Muscle of arm (tissue), 12 donors: Measurements from ENCODE around the gene CLCN6. TPM values are rescaled to one million over a fixed set of nuclear protein-coding genes. Genes with fewer than 3 reads are reported as not detected.

Experiments used
- DNase-seq: peaks from one replicate; pipeline ENCODE4 v3.0.0-alpha.2; 2013
- polyA plus RNA-seq, 12 donors: library from polyadenylated mRNA; unstranded; fragments of 120-200 nt; gene quantifications; one replicate each; pipeline ENCODE4 v1.2.1, GENCODE V29; 2013; ENCODE audit not compliant: insufficient read length in 12 of 12

CLCN6 gene
- polyA plus RNA-seq, 12 donors, result 9.9 to 18.1 (median 14.6) TPM; not detected in 1

DNA sequence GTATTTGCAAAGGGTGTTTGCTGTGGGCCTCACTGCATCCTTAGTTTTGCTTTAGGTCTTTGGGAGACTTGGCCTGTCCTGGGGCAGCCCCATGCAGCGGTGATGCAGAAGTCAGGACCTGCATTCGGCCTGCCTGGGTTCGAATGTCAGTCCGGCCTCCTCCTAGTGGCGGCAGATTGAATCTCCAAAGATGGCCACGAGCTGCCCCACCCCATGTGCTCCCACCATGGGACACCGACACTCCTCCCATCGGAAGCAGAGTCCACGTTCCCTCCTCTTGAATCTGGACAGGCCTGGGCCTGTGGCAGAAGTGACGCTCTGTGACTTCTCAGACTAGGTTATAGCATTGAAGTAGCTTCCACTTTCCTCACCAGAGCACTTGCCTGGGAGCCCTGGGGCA, 69.1 kb downstream of the CLCN6 start:
- no peak for DNase-seq

DNA sequence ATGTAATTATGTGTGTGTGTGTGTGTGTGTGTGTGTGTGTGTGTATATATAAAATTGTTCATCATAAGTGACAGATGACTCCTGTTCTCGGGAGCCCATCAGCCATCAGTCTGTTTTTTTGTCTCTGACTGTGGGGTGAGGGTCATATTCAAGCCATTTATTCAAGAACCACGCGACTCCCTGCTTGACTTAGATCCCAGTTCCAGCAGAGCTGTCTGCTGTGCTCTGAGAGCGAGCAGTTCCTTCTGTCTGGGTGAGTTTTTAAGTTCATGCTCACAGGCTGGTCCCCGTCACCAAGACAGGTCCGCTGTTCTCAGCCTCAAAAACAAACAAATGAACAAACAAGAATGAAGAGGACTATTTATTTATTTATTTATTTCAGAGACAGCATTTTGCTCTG, 71.1 kb downstream of the CLCN6 start:
- no peak for DNase-seq

DNA sequence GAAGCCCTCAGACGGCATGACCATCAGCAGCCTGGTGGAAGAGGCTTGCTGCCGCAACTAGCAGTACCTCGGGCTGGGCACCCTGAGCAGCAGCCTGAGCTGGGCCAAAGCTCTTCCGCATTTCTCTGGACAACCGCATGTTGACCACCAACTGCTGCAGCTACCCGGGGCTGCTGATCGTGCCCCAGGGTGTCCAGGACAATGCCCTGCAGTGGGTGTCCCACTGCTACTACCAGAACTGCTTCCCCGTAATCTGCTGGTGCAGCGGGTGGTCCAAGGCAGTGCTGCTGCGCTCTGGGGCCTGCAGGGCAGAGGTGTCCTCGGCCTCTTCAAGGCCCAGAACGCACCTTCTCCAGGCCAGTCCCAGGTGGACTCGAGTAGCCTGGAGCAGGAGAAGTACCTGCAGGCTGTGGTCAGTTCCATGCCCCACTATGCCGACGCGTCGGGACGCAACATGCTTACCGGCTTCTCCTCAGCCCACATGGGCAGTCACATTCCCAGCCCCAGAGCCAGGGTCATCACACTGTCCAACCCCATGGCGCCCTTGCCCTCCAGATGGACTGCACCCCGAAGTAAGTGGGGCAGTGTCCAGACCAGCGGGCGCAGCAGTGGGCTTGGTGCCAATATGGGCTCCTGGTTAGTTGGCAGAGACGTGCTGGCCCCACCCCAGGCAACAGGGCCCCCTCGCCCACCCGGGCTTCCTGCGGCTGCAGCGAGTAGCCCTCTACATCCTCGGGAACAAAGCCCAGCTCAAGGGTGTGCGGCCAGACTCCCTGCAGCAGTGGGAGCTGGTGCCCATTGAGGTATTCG, 72.3 kb downstream of the CLCN6 start:
- DNase-seq, result no peak

DNA sequence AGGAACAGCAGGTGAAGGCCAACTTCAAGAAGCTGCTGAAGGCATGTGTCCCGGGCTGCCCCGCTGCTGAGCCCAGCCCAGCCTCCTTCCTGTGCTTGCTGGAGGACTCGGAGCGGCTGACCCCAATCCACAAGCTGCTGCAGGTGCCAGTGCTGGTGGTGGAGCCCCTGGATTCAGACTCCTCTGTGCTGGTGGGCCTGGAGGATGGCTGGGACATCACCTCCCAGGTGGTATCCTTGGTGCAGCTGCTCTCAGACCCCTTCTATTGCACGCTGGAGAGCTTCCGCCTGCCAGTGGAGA, 72.8 kb downstream of the CLCN6 start:
- DNase-seq, result no peak

DNA sequence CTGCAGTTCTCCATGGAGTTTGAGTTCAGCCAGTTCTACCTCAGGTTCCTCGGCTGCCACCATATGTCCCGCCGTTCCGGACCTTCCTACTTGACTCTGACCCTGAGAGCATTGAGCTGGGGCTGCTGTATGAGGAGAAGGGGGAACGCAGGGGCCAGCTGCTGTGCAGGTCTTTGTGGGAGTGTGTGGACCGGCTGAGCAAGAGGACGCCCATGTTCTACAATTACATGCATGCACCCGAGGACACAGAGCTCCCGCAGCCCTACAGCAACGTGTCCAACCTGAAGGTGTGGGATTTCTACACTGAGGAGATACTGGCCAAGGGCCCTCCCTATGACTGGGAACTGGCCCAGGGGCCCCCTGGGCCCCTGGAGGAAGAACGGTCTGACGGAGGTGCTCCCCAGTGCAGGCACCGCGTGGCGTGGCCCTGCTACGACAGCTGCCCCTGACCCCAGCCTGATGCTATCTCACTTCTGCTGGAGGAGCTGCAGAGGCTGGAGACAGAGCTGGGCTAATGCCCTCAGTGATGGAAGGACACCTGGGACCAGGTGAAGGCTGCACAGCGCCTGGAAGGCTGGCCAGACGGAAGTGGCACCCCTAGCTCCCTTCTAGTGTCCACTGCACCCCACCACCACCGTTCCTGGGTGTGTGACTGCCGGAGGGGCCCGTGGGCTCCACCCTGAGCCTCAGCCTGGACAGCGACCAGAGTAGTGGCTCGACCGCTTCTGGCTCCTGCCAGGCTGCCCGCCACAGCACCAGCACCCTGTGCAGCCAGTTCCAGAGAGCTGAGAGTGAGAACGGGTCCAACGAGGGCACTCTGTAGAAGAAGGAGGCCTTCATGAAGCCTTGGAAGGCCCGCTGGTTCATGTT, 73.6 kb downstream of the CLCN6 start:
- DNase-seq, result no peak

DNA sequence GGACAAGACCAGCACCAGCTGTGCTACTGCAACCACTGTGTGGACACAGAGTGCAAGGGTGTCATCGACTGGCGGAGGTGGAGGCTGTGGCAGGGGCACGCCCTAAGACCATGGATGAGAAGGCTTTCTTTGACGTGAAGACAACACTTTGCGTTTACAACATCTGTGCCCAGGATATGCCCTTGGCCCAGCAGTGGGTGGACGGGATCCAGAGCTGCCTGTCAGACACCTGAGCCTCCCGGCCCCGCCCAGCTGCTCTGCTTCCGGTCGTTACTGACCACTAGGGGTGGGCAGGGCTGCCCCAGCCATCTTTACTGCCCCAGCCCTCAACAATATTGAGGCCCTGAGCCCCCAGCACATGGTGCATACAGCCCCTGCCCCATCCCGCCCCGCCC, 74.2 kb downstream of the CLCN6 start:
- no peak for DNase-seq

DNA sequence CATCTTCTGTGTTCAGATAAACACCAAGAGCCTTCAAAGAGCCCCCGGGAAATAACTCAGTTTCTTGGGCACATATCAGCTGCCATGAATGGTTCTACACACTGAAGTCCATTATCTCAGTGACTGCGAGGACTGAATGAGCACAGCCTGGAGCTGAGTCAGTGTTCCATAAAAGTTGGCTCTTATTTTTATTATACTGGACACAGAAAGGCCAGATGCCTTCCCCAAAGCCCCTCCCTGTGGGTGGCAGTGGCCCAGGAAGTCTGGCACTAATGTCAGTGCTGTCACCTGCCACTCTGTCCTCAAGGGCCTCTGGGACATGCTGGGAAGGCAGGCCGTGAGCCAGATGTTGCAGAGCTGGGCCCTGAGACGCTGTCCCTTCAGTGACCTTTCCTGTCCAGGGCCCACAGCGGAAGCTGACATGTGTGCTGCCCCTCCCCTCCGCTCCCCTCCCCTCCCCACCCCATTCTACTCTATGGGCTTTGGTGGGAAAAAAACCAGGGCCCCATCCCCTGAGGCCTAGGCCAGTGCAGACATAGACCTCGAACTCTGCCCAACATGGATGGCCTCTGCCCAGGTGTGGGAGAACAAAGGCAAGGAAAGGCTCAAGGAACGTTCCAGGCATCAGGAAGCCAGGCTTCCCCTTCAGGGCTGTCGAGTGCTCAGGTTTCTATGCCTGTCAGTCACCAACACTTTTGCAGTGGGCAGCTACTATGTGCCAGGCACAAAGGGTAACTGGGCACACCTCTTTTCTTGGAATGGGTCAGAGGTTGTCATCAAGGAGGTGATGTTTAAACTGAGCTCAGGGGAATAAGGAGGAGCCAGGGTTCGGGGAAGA, 75.1 kb downstream of the CLCN6 start:
- DNase-seq, result peak; percentile 71

DNA sequence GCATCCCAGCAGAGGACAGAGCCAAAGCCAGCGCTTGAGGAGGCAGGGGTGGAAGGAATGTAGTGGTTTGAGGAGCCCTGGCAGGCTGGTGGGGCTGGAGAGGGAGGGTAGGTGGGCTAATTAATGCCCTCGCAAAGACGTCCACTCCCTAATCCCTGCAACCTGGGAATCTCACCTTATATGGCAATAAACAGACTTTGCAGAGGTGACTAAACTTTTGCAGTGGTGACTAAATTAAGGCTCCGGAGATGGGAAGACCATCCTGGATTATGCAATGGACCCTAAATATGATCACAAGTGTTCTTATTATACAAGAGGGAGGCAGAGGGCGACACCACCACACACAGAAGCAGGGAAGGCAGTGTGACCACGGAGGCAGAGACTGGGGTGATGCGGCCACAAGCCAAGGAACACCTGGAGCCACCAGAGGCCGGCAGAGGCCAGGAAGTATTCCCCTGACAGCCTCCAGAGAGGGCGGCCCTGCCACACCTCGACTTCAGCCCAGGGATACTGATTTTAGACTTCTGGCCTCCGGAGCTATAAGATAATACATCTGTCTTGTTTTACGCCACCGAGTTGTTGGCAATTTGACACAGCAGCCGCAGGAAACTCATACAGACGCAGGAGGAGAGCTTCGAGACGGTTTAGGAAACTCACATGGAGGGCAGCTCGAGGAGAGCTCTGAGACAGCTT, 75.9 kb downstream of the CLCN6 start:
- no peak for DNase-seq

DNA sequence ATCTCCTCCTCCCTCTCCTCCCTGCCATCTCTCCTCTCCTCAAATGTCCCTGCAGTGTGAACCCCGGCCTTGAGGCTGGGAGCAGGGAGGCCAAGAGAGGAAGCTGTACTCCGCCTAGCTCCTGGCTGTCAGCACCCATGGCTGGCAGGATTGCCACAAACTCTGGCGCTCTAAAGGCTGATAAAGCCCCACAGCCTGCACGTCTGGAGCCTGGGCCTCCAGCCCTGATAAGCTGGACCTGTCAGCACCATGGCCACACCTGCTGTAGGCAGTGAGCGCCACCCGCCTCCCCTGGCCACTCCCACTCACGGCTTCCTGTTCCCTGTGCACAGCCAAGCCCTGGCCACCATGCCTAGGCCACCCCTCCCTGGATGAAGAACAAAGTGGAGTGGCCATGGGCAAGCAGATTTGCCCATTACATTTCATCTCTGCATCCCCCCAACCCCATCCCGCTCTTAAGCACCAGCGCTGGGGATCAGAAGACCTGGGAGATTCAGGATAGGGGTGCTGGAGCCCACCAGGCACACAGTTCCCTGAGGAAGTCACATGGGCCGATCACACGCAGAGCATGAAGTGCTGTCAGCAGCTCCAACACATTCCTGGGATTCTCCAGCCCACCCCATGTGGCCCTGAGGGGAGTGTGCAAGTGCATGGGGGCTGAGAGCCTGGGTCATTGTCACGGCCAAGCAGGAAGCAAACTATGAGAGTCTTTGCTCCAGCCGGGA, 77.0 kb downstream of the CLCN6 start:
- no peak for DNase-seq

DNA sequence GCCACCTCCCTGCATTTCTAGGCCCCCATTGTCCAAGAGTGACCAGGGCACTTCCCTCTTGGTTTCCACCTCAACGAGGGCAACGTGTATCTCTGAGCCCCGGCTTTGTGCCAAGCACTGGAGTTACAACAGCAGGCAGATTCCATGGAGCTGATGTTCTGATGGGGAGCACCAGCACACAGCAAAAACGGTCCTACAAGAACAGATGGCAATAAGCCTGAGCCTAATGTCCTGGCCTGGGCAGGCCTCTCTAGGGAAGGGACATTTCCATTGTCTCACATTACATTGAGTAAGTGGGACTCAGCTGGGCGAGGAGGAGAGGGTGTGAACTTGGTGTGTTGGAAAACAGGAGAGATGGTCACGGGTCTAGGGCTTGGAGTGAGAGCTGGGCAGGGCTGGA, 79.9 kb downstream of the CLCN6 start:
- no peak for DNase-seq

DNA sequence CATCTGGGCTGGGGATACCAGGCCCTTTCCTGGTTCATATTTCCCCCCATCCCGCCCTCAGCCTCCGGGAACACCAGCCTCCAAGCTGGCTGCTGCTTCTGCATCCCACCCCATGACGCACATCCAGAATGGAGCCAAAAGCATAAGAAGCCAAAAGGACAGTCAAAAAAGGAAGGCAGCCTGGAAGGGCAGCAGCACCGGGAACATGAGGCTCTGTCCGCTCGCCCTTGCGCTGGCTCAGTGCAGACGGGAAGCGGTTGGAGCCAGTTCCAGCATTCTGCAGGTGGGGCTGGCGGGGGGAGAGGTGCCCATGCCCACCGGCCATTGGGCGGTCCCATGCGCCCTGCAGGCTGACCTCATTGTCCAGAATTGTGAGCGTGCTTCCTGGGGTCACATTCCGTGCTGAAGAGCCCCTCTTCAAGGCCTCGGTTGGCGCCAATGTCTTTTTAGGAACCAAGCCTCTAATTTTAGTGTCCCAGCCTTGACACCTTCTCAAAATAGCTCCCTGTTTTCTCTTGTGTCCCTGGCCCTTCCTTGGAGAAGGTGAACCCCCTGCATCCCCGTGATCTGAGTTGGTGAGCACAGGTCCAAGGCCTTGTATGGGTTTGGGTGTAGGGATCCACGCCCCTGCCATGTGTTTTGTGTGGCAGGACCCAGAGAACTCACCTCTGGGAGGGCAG, 81.1 kb downstream of the CLCN6 start:
- peak; percentile 65 for DNase-seq

DNA sequence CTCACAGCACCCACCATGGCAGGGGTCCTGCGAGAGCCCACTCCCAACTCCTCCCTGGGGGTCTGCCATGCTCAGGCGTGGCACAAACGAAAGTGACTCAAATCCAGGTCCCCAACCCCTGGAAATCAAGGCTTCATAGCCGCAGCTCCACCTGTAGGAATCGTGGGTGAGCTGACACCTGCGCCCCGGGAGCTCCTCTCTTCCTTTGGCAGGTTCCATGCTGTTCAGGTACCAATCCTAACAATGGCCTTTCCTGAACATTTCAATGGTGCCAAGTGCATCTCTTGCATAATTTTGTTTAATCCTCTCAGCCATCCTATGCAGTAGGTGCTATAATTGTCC, 81.6 kb downstream of the CLCN6 start:
- no peak for DNase-seq

DNA sequence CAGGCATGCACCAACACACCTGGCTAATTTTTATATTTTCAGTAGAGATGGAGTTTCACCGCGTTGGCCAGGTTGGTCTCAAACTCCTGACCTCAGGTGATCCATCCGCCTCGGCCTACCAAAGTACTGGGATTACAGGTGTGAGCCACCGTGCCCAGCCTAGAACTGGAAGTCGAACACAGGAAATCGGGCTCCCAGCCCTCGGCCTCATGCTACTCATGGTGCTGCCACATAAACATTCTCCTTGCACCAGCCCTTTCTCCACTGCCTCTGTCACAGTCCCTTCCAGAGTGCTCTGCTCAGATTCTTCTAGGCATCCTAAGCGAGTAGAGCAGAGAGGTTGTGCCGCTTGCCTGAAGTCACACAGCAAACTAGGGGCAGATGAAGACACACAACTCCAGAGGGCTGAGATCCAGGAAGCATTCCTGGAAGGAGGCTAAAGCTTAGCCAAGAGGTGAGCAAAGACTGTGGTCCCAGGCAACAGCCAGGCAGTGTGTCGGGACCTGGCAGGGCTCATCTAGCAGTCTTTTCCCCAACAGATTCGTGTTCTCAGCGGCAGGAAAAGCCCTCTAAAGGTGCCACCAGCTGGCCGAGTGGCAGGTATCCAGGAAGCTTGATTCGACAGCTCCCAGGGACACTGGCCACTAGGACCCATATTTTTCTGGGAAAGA, 82.3 kb downstream of the CLCN6 start:
- DNase-seq, result no peak

DNA sequence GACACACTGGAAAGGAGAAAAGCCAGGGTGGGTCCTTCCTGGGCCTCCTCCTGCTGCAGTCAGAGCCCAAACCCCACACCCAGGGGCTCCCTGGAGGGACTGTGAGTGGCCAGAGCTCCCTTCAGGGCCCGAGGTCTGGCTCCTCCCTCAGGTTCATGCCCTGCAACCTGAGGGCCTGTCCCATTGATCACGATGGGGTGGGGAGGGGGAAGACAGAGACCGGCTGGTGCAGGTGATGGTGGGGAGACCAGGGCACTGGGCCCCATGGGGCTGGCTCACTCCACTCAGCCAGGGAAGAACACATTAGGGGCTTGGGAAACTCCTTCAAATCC, 82.9 kb downstream of the CLCN6 start:
- no peak for DNase-seq

DNA sequence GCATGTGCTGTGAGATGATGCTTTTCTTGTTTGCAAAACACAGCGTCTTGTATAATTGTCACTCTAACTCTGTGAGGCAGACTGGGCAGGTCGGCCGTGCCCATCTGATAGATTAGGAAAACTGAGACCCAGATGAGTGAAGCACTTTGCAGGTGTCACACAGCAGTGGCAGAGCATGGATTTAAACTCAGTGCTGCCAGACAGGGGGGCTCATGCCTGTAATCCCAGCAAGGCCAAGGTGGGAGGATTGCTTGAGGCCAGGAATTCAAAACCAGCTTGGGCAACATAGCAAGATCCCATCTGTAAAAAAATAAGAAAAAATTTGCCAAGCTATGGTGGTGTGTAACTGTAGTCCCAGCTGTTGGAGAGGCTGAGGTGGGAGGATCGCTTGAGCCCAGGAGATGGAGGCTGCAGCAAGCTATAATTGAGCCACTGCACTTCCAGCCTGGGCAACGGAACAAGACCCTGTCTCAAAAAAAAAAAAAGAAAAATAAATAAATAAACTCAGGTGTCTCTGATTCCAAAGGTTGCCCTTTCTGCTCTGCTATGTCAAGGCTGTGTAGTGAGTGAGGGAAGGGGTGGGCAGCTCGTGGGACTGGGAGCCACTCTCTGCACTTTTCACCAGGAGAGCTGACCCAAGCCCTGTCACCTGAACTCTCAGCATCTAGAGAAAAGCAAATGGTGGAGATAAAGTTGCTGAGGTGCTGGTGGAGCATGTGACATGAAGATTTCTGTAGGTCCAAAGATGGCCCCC, 85.6 kb downstream of the CLCN6 start:
- no peak for DNase-seq
